DMS153 treated with DMSO at 0.1 percent for 48 hours (cell line): ENCODE data around the gene PVALEF.

ENCODE experiments used
- DNase-seq: peaks from one replicate; lab custom pipeline; 2025; ENCODE audit not compliant: unreplicated experiment; lab: John Stamatoyannopoulos, UW

PVALEF gene

DNA sequence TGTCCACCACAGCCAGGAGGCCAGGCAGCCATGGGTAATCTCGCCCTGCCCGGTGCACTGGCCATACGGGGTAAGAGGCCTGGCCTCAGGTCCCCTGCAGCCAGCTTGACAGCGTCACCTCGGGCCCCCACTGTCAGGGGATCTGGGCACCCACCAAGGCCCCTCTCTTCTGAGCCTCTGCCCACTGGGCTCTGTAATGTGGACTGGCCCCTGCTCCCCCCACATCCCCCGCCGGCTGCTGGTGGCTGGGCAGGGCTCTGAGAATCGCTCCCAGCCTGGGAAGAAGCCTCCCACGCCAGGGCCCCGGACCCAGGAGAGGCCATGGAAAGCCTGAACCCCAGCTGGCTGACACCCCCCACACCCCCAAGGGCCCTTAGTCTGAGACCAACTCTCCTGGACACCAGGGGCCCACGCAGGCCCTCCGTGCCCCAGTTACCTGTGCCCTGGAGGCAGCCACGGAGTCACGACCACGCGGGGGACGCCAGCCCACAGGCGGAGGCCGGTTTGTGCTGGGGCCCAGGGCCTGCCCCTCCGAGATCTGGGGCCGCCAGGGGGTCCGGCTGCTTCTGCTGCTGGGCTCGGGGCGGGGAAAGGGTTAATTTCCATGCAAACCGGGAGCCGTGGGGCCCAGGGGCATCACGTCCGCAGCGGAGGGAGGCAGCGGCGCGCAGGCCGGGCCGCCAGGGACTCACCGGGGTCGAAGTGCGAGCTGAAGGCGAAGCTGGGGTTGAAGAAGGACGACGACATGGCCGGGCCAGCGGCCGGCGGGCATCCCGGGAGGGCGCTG is at the start of gene PVALEF:
TSS of gene PVALEF (plus strand) at position 262 of the 787 bp plus-strand sequence. CDS start 15,720 bp downstream, outside the sequence.
- DNase-seq, result no peak

DNA sequence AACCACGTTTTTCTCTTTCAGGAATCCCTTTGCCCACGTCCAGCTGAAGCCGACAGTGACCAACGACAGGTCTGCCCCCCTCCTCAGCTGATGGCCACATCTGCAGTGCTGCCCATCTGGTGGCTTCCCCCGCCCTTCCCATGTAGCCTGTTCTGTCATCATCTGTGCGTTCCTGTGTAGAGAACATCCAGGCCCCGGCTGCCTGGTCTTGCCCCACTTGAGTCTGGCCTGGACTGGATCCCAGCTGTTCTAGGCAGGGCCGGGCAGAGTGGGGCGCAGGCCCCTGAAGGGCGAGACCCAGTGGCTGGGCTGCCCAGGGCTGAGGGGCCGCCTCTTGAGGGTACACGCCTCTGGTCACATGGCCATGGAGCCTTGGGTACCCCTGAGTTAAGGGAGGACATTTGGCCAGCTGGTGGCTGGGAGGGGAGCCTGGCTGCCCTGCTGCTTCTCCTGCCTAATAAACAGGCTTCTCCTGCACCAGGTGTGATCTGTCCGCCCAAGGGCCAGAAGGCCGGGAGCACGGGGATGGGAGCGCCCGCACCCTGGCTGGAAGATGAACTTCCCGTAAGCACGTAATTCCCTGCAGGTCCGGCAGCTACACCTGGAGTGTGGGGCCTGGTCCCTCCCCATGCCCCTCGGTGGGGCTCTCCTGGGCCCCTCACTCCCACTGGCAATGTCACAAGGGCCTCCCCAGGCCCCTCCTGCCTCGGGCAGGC is 49.4 kb upstream of the PVALEF start:
- DNase-seq, result no peak

DNA sequence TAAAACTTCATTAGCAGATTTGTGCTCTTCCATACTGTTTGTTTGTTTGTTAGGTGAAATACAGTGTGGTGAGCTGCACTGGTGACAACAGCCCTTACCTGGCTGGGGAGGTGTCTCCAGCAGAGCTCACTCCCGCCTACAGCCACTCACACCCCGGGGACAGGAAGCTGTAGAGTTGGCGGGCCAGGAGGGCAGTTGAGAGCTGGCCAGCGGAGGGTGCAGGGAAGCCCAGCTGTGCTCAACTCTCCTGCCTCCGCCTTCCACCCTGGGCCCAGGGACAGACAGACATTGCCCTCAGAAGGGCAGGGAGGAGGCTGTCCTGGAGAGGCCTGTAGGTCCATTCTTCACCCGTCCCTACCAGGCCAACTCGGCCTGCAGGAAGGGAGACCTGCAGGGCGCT is 48.6 kb upstream of the PVALEF start:
- no peak for DNase-seq

DNA sequence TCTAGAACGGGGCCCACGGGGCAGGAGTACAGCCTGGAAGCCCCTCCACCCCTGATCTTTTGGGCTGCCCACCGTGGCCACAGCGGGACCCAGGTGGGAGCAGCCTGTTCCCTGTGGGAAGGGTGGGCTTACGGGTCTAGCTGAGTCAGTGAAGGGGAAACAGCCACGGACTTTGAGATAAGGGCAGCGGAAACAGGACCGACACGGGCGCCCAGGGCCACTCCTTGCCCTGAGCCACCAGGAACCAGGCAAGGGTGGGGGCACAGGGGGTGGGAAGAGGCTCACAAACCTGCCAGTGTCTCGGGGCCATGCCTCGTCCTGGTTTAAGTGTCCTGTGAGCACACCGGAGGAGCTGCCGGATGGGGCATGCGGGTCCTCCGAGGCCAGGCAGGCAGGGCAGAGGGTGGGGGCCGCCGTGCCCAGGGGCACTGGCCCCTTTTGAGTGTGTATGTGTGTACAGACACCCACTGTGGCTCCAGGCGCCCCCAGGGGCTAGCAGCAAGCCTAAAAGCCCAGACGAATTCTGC is 47.6 kb upstream of the PVALEF start:
- DNase-seq, result no peak

DNA sequence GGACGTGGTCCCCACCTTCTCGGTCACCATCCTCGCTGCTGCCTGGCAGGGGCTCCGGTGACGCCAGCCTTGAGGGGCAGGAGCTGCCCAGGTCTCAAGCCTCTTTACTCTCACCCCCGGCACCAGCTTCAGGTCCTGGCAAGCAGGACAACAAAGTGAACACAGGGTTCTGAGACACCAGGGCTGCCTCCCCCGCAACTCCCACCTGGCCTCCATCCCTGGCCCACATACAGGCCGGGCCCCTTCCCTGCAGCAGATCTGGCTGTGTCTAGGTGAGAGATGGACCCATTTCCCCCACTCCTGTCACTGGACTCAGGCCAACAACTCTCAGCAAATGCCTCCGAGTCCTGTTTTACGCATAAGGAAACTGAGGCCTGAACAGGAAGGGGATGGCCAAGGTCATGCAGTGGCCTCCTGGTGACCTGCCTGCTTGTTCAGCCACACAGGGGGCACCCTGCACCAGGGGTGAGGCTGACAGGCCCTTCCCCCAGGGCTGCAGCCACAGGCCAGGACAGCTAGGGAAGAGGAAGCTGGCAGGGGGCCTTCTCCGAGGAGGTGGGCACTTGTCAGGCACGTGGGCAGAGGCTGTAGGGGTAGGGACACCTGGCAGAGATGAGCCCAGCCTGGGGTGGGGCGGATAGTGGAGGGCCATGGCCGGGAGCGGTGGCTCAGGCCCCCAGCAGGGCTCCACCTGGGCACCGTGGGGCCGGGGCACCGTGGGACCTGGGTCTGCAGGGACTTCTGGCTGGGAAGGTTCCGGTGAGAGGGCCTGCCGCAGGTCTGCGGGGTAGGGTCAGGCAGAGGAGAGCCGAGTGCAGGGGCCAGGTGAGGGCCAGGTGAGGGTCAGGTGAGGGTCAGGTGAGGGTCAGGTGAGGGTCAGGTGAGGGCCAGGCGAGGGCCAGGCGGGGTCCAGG is 46.7 kb upstream of the PVALEF start:
- no peak for DNase-seq

DNA sequence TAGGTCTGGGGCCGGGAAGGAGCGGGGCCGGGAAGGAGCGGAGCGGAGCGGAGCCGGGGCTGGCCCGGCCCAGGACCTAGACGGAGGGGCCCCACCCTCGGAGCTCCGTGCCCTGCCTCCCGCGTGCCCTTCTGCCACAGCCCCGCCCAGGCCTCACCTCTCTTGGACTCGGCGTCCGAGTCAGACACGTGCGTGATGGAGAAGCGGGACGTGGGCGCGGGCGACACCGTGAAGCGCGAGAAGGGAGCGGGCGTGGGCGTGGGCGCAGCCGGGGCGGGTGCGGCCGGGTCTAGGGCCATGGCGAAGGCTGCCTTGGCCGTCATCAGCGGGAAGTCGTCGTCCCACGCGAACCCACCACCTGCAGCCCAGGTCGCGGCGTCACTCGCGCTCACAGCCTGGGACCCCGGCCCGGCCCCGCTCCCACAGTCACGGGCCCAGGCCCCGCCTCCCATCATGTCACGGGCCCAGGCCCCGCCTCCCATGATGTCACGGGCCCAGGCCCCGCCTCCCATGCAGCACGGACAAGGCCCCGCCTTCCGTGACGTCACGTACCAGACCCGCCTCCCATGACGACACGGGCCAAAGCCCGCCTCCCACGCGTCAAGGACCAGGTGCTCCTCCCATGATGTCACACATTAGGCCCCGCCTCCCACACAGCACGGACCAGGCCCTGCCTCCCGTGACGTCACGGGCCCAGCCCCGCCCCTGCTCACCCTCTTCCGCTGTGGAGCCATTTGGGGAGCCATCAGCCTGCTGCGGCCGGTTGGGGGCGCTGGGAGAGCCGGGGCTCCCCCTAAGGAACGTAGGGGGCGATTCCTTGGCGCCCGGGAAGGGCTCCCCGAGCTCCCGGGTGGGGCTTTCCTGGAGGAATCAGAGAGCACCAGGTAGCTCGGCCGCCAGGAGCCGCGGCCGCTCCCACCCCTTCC is 45.8 kb upstream of the PVALEF start:
- peak; percentile 92 for DNase-seq

DNA sequence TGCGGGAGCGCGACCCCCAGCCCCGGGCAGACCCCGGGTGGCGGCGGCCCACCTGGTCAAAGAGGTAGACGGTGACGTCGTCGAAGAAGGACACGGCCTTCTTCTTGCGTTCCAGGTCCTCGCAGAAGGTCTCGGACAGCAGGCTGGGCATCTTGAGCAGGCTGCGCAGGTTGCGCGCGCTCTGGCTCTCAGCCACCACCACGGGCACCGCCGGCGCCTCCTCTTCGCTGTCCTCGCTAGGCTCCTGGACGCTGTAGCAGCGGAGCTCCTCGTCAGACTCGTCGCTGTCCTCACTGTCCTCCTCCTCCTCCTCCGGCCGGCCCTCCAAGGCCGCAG is 45.2 kb upstream of the PVALEF start:
- peak; percentile 17 for DNase-seq

DNA sequence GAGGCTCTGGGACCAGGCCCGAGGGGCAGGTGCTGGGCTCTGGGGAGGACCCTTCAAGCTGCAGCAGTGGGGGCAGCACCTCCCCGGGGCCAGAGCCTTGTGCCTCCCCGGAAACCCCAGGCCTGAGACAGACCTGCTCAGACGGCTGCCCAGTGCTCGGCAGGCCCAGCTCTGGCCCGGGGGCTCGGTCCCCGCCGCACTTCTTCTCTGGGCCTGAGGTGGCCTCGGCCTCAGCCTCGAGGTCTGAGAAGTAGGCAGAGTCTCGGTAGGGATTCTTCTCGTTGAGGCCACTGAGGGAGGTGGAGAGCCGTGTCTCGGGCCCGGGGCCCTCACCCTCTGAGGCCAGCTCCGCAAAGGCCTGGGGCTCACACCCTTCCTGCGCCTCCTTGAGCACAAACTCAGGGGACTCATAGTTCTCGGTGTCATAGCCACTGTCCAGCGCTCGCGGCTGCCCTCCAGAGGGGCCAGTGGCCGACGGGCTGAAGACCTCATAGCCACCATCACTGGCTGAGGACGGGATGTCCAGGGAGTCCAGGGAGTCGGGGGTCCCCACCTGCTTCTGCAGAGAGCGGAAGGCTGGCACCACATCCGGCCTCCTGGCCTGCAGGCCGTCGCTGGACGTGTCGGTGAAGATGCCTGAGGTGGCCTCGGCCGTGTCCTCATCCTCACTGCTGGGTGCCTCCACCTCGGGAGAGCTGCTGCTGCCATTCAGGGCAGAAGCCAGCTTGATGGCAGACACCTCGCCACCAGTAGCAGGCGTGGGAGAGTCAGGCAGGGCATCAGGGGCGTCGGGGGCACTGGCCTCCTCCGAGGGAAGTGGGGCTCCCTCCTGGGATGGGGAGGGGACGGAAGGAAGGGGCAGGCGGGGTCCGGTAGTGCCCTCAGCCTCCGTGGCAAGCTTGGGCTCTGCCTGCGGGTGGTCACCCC is 44.3 kb upstream of the PVALEF start:
- DNase-seq, result no peak

DNA sequence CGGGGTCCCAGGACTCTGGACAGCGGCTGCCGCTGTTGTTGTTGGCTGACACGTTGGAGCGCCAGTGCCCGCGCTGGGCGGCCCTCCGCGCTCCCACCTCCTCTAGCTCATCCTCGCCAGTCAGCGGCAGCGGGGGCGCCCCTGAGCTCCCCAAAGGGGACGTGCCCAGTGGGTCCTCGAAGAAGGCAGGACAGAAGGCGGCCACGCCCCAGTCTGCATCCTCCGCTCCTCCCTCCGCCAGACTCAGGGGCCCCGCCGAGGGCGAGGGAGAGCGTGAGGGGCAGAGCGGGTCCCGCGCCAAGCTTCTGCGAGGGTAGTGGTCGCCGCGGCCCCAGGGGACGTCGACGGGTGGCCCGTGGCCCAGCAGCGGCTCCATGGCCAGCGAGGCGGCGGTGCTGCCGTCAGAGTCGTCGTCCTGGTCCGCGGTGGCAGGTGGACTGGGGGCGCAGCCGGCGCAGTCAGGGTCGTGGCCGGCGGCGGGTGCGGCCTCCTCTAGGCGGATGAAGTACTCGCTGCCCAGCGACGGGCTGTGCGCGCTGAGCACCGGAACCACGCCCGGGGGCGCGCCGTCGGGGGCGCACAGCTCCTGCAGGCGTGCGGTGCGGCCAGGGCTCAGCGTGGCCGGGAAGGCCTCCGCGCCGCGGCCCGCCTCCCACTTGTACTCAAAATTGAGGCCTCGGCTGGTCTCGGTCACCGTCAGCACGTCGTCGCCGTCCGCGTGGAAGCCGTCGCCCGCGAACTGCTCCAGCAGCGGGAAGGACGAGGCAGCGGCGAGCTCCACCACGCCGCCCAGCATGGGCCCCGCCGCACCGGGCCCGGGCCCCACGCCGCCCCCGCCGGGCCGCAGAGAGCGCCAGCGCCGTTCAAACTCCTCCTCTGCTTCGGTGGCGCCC is 43.2 kb upstream of the PVALEF start:
- DNase-seq, result no peak

DNA sequence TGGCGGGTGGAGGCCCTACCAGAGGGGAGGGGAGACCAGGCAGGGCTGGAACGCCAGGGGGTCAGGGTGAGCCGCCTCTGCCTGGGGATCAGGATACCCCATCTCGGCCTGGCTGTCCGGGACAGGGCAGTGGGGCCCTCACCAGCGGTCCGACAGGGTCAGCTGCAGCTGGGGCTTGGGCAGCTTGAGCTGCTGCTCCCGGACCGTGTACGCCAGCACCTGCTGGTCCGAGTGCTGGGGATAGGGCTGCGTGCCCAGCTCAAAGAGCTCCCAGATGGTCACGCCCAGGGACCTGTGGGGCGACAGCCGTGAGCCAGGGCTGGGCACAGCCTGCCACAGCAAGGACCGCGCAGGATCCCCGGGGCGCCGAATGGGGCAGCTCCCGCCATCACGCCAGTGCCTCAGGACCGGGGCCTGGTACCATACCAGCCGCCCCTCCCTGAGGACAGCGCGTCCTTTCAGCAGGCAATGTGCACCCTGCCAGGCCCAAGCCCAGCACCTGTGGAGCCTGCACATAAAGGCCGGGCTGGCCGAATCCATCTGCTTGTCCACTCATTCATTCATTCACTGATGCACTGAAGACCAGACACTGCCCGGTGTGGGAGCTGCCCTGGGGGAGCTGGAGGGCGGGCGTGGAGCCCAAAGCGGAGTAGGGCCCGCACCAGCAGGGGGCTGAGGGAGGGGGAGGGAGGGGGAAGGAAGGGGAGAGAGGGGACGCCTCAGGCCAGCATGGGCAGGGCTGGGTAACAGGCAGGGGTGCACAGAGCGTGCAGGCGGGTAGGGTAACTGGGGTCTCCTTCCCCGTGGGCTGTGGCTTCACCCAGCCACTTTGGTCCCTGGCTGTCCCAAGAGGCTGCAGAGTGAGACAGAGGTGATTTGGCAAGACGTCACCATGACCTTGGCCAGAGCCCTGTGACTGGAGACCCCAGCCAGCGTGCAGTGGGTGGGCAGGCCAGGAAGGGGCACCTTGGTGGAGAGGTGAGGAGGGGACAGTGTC is 42.0 kb upstream of the PVALEF start:
- no peak for DNase-seq

DNA sequence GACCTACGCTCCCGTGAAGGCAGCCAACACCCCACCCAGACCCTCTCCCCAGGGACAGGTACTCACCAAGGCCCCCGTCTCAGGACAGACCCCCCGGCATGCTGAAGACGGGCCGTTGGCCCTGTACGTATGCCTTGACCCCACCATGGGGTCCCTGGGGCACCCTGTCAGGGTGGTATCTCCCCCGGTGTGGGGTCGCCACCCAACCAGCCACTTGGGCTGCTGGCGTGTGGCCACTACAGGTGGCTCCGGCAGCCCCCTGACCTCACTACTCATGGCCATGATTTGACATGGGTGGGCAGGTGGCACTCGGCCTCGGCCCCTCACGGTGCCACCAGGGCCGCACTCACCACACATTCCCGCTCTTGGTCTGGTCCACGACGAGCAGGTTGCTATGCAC is 40.9 kb upstream of the PVALEF start:
- DNase-seq, result no peak

DNA sequence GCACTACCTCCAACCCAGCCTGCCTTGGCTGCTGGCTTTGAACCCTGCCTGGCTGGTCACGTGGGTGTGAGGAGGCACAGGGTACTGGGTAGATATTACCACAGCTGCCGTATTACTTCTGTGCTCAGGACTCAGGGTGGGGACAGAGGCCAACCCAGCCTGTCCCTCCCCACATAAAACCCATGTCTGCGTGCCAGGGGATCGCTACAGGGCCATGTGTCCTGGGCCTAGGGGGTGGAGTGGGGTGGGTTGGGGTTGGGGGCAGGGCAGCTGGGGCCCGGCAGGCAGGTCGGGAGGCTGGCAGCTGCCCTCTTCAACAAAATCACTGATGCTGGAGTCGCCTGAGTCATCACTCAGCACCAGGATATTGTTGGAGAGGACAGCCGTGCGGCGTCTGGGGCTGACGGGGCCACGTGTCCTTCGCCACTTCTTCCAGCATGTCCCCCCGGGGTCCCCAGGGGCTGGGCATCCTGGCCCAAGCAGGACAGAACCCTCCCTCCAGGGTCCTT is 39.7 kb upstream of the PVALEF start:
- DNase-seq, result peak; percentile 14

DNA sequence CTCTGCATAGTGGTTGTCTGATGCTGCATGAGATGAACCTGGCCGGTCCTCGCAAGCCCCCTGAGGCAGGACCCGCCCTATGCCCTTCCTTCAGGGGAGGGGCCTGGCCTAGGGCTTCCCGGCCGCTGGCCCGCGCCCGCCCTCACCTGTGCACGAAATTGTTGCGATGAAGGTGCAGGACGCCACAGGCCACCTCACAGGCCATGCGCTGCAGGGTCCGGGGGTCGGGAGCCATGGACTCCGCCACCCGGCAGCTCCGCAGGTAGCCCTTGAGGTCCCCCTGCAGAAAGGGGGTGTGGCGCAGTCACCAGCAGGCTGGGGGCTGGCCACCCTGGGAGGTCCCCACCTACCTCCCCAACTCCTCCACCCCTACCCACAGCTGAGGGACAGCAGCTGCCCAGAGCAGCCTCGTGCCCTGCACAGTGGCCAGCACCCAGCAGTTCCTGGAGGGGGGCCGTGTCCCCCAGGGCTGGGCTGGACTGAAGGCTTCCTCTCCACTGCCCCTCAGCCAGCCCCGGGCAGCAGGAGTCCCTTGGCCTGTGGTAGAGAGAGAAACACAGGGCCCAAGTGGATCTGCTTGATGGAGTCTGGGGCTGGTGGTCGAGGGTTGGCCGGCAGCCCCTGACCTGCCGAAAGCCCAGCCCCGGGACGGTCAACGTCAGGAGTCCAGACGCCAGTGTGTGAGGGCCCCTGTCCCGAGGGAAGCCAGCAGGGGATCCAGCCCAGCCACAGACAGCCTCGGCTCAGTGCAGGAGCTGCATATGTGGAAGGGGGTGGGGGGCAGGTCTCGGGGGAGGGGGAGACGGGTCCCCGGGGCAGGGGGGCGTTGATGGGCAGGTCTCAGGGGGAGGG is 38.8 kb upstream of the PVALEF start:
- no peak for DNase-seq

DNA sequence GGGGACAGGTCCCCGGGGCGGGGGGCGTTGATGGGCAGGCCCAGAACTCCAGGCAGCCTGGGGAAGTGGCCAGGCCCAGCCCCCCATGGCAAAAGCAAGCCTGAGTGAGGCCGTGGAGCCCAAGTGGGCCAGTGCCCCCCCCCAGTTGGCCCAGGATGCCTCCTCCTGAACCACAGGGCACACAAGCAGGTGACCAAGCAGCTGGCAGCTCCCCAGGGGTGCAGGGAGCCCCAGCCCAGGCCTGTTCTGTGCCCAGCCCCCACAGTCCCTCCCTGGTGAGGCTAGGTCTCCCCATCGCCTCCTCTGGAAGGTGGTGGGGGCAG is 38.2 kb upstream of the PVALEF start:
- no peak for DNase-seq

DNA sequence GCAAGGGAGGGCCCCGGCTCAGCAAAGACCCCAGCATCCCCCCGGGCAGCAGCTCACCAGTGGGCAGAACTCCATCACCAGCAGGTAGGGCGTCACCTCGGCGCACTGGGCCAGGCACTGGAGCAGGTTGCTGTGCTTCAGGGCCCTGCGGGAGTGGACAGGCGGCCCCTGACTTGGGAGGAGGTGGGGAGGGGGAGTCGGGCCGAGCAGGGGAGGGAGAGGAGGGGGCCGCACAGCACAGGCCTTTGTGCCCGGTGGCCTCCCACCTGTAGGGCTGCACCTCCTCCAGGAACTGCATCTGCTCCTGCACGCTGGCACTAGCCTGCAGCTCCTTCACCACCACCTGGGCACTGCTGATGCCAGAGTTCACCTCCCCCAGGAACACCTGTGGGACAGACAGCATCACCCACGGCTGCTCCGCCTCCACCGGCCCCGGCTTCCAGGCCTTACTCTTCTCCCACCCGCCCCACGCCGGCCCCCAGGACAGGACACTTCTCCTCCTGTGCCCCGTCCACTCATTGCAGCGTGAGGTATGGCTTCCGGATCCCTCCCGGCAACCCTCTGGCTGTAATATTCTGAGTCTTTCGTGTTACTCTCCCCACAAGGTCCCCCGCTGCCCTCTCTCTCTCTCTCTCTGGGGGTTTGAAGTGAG is 37.7 kb upstream of the PVALEF start:
- no peak for DNase-seq

DNA sequence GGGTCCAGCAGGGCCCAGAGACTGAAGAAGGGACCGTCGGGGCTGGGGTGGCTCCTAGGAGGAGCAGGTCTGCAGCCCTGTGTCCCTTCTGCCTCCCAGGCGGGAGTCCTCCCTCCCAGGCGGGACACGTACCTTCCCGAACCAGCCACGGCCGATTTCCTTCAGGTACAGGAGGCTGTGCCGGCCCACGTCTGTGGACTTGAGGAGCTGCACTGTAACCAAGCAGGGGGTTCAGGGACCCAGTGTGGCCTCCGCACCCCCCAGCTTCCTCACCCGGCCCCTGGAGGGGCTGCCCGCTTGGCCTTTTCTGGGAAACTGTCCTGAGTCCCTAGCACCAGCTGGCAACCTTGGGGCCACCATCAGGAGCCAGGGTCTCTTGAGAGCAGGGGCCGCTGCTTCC is 37.0 kb upstream of the PVALEF start:
- no peak for DNase-seq
